Coronary artery (tissue), 2 donors: ENCODE data around the gene PAK3.

Experiments used
- DNase-seq: peaks from one replicate; pipeline ENCODE4 v3.0.0-alpha.2; 2017; ENCODE audit warnings: low spot score
- H3K27ac ChIP-seq, 2 donors: fragments of 200-600 bp; sonication (generic); one replicate each; pipeline ENCODE4 v1.5.1; 2016 to 2019
- H3K4me3 ChIP-seq: fragments of 200-600 bp; sonication (generic); 2 replicates; pipeline ENCODE4 v1.5.1; 2016; ENCODE audit warnings: mild to moderate bottlenecking, moderate library complexity
- TF ChIP-seq, protein P1 (sequence below): fragments of 200-600 bp; sonication (generic); IDR thresholded peaks from one replicate; pipeline ENCODE4 v1.5.1; 2019; ENCODE audit warnings: antibody characterized with exemption

PAK3 gene

GRCh38 chrX:111088628-111089027, 7.4 kb upstream of the PAK3 start:
- TF ChIP-seq, protein P1, sequence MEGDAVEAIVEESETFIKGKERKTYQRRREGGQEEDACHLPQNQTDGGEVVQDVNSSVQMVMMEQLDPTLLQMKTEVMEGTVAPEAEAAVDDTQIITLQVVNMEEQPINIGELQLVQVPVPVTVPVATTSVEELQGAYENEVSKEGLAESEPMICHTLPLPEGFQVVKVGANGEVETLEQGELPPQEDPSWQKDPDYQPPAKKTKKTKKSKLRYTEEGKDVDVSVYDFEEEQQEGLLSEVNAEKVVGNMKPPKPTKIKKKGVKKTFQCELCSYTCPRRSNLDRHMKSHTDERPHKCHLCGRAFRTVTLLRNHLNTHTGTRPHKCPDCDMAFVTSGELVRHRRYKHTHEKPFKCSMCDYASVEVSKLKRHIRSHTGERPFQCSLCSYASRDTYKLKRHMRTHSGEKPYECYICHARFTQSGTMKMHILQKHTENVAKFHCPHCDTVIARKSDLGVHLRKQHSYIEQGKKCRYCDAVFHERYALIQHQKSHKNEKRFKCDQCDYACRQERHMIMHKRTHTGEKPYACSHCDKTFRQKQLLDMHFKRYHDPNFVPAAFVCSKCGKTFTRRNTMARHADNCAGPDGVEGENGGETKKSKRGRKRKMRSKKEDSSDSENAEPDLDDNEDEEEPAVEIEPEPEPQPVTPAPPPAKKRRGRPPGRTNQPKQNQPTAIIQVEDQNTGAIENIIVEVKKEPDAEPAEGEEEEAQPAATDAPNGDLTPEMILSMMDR, result no peak
- Histone ChIP-seq H3K4me3 (no peak overlapping the region), H3K27ac (no peak overlapping the region)
- DNase-seq, result no peak

DNA sequence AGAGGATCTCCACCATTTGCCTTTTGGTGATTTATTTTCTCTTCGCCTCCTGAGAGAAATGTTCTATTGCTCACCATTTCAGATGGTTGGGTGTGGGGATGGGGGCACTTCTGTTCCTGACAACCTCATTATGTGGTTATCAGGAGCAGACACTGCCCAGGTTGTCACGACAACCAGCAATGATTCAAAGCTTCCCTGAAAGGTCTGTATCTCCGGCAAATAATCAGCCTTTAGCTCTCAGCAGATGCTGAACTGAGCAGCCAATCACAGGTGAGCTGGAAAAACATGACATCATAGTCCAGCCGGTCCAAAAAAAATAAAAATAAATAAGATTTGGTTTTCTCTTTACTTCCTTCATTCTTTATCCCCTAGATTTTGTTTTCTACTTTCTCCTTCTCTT, 5.5 kb upstream of the PAK3 start:
- no peak for DNase-seq
- Histone ChIP-seq H3K4me3 (no peak overlapping the region), H3K27ac (no peak overlapping the region)
- TF ChIP-seq, protein P1, result no peak

GRCh38 chrX:111098874-111099273, 2.9 kb downstream of the PAK3 start:
- no peak overlapping the region for H3K27ac ChIP-seq
- DNase-seq, result no peak
- H3K4me3 ChIP-seq, result no peak overlapping the region
- TF ChIP-seq, protein P1, result peak; percentile 50

DNA sequence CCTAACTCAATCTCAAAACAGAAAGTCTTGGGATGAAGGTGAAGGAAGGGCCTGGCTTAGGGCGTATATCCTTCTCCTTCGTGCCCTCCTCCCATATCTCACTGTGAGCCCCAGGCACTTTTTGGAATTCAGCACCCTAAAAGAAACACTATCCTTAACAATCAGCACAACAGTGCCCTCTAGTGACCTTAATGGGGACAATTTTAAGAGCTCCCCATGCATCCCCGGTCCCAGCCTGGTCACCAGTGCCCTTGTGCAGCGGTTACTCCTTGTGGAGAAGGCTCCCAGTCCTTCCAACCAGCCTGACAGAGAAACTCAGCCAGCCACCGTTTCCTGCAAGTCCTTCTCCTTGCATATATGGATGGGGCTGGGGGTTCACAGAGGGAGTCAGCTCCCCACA, 4.2 kb downstream of the PAK3 start:
- TF ChIP-seq, protein P1, result no peak
- H3K4me3 ChIP-seq, result no peak overlapping the region
- no peak overlapping the region for H3K27ac ChIP-seq
- no peak for DNase-seq

DNA sequence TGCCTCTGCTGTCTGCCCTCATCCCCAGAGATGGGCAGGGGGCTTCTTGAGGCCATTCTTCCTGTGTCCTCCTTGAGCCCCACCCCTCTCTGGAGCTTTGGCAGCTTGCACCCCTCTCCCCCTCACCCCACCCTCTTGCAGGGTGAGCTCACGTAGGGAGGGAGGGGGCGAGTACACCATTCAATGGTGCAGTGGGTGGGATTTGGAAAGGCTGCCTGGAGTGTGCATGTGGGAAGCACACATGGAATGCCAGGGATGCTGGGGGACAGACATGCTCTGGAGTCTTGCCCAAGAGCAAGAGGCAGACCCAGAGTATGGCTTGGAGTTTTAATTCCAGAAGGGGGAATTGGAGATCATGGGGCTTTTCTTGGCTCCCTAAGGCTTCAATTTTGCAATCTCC, 5.6 kb downstream of the PAK3 start:
- DNase-seq, result no peak
- H3K4me3 ChIP-seq, result no peak overlapping the region

GRCh38 chrX:111102636-111103035, 6.6 kb downstream of the PAK3 start:
- TF ChIP-seq, protein P1, result no peak
- no peak overlapping the region for H3K4me3 ChIP-seq
- no peak for DNase-seq
- no peak overlapping the region for H3K27ac ChIP-seq

More for the DNA sequence above, 5.6 kb downstream of the PAK3 start:
- TF ChIP-seq, protein P1, result no peak
- no peak overlapping the region for H3K27ac ChIP-seq

- no peak for DNase-seq
- TF ChIP-seq, protein P1, result no peak
- no peak overlapping the region for H3K4me3 ChIP-seq
- no peak overlapping the region for H3K27ac ChIP-seq
Observed at GRCh38 chrX:111103246-111103645, 7.3 kb downstream of the PAK3 start.
